NCI-H146 treated with DMSO at 0.1 percent for 48 hours (cell line): Measurements from ENCODE around the gene PLXNA4.

ENCODE experiments used
- DNase-seq: peaks from one replicate; lab custom pipeline; 2025; ENCODE audit not compliant: unreplicated experiment; lab: John Stamatoyannopoulos, UW

Gene PLXNA4

DNA sequence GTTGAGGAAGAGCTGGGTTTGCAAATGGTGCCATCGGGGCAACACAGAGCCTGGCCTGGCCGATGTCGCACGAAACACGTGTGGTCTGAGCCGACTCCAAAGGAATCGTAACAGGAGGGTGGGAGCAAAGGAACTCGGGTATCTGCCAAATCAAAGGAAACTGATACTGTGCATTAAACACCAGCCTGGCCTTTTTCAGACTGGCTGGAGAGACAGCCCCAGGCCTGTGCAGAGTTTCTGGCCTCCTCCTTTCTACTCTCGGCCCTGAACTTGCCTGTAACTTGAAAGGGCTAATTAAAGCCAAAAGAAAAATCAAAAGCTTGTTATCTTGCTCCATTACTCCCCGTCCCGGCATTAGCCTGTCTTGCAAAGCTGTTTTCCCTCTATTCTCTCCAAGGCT lies 71.4 kb downstream of the PLXNA4 start:
- no peak for DNase-seq

- no peak for DNase-seq
These were observed 72.2 kb downstream of the PLXNA4 start for GRCh38 chr7:132504071-132504470.

- DNase-seq = no peak
These were observed 72.9 kb downstream of the PLXNA4 start for GRCh38 chr7:132503415-132503814.

DNA sequence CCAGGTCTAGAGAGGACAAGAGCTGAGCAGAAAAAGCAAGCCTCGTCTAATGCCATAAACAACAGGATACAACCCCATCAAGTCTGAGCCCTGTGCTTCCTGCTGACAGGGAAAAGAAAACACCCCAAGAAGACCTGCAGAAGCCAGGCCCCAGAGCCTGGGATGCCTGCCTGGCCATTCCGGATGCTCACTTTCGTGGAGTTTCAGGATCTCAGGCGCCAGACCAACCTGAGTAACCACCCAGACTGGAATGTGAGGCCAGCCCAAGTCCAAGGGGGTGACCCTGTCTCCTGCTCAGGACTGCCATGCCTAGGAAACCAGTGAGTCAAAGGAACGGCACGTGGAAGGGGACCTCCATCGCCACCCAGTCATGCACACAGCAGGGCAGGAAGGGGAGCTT lies 74.3 kb downstream of the PLXNA4 start:
- DNase-seq = no peak

- DNase-seq = no peak
These were observed 75.4 kb downstream of the PLXNA4 start for GRCh38 chr7:132500727-132501440.

DNA sequence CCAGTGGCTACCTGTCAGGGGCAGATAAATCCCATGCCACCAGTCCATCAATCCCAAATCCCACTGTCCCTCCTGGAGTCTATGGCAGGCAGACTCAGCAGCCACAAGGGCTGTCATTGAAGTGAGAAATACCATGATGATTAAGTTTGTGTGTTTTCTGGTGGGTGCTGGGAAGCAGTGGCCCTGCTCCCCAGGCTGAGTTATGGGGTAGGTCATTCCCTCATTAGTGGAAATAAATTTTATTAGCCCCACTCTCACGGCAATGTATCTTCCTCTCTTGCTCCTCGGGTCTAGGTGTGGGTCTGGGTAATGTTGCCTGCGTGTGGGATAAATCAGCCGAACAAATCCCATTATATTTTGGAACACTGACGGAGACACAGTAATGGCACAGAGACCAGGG lies 76.8 kb downstream of the PLXNA4 start:
- DNase-seq = no peak

- no peak for DNase-seq
These were observed 77.2 kb downstream of the PLXNA4 start for GRCh38 chr7:132499065-132499464.

GRCh38 chr7:132498319-132498718 lies 78.0 kb downstream of the PLXNA4 start:
- DNase-seq = no peak

DNA sequence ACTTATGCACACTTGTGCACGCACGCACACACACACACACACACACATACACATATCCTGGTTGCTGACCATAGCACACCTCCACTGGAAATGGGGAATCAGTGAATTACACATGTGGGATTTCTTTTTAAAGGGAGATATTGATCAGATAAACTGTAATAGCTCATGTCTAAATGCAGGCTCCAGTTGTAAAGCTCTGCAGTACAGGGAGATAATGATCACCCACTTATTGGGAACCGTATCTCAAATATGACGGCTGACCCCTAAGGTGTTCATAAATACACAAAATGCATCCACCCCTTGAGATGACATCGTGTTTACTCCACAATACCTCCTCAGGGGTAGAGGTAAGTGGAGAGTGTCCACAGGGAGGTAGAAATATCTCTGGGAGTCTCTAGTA lies 79.2 kb downstream of the PLXNA4 start:
- DNase-seq = no peak

GRCh38 chr7:132495936-132496335 lies 80.3 kb downstream of the PLXNA4 start:
- DNase-seq = no peak

- DNase-seq = no peak
These were observed 81.8 kb downstream of the PLXNA4 start for GRCh38 chr7:132494474-132494873.

DNA sequence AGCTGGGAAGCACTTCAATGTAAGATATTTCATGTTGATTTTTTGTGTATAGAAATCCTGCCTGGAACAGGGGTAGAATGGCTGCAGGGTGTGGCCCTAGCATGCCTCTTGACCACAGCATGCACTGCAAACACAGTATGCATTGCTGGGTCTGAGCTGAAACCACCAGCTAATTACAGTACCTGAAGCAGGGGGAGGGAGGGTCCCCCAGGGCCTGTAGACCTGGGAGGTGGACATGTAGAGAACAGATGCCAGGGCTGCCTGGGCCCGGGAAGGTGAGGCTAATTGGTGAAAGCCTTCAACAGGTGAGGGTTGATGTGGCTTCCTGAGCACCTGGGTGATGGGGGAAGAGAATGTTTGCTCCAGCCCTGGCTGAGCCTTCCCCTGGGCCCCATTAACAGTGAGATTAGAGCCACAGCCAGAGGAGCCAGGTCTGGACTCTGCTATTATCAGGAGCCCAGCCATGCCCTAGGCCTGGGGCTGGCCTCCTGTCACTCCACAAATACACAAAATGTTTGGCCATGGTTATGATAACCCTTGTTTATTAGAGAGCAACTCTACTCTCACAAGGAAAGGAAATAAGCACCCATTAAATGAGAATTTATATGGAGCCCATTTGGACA lies 83.3 kb downstream of the PLXNA4 start:
- no peak for DNase-seq

DNA sequence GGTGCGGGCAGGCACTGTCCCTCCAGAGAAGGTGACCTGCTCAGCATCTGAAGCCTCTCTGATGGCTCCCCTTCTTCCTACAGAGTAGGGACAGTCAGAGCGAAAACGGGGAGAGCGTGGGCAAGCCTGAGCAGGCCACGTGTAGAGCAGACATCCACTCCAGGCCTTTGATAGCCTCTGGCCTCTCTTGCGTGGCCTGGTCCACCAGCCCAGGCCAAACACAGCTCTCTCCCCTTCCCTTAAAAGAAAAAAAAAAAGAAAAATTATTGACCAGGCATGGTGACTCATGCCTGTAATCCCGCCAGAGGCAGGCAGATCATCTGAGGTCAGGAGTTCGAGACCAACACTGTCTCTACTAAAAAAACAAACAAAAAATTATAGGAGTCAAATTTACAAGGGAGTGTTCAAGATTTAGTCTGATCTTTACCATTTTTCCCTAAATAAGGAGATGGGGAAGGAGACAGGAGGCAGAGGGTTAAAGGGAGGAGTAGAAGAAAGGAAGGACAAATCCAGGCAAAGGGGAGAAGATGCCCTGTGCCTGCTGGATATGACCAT lies 84.8 kb downstream of the PLXNA4 start:
- DNase-seq = no peak

DNA sequence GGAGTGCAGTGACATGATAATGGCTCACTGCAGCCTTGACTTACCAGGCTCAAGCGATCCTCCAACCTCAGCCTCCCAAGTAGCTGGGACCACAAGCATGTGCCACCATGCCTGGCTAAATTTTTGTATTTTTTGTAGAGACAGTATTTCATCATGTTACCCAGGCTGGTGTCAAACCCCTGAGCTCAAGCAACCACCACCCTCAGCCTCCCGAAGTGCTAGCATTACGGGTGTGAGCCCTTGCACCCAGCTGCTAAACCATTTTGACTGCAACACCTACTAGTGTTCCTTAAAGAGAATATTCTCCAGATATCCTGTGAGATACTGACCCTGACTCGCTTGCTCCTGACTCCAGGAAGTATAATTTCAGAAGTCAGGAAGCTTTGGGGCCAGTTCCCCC lies 85.8 kb downstream of the PLXNA4 start:
- no peak for DNase-seq

DNA sequence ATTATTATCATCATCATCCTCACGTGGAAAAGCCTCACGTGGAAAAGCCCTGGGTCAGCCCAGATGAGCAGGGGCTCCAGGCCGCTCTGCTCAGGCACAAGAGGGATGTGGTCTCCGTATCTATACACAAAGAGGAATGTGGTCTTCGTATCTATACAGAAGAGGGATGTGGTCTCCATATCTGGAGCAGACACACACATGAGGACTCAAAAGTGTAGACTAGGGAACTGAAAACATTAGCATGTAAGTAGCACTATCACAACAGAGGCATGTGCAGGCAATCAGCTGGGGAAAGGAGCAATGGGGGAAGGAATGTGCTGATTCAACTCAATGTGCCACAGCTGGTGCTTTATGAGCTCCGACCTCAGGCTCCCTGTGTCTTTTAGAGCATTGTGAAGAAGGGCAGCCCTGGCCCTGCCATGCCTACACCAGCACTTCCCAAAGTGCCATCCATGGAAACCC lies 86.5 kb downstream of the PLXNA4 start:
- DNase-seq = no peak

GRCh38 chr7:132488634-132489302 lies 87.5 kb downstream of the PLXNA4 start:
- DNase-seq = no peak

DNA sequence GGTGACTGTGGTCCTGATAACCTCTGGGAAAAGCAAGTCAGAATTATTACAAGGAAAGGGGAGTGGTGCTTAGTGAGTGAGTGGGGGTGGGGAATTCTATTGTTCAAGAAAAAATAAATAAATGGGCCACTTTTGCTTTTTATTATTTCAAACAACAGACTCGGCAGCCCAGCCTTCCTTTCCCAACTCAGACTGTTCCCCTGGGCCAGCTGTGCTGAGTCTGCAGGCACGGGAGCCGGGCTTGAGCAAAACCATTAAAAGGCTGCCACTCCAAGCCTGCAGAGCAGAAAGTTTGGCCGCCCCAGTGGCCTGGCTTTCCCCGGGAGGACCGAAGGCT lies 90.0 kb downstream of the PLXNA4 start:
- DNase-seq = no peak

GRCh38 chr7:132485600-132486273 lies 90.5 kb downstream of the PLXNA4 start:
- DNase-seq = no peak

DNA sequence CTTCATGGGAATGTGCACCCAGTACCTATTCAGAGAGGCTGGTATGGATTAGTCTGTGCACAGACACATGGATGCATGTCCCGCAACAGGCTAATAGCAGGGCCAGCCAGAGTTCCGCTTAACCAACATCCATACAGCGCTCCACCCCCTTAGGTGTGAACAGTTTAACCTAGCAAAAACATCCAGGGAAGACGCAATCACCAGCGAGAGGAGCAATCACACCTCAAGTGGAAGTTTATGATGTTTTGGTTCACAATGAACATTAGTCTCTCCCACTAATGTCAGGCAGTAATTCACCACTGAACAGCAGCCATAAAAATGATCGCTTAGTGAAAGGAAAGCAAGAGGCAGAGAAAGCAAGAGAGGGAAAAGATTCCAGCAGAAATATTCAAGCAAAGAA lies 91.1 kb downstream of the PLXNA4 start:
- no peak for DNase-seq

DNA sequence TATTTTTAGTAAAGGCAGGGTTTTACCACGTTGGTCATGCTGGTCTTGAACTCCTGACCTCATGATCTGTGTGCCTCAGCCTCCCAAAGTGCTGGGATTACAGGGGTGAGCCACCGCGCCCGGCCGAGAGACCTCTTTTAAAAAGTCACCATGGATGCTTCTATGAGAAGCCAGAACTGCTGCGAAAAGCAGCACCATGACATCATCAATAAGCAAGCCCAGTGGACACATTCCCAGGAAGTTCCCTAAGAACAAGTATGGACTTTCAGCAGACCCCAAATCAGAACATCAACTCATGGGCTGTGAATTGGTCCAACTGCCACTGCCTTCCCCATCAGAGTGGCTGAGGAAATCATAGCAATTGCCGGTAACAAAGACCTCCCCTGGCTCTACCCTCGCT lies 93.4 kb downstream of the PLXNA4 start:
- no peak for DNase-seq

- DNase-seq = no peak
These were observed 95.7 kb downstream of the PLXNA4 start for GRCh38 chr7:132480534-132480933.

DNA sequence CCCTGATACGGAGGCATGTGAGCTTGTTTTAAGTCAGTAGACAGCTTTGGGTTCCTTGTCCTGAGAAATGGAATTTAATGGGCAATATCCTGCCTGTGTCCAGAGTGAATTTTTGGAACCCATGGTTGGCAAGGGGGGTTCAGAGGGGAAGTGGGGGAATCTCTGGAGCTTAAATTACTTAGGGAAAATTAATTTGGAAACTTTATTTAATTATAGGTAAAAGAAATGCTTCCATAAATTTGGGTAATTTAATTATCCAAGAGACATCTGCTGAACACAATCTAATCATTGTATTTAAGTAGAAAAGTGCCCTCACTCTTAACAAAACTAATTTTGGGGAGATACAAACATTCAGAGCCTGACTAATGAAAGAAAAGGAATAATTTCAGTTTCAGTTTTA lies 99.7 kb downstream of the PLXNA4 start:
- no peak for DNase-seq
